Measurements from ENCODE around the gene GFOD1. TPM values are rescaled to one million over a fixed set of nuclear protein-coding genes. Genes with fewer than 3 reads are reported as not detected.

The GFOD1 gene
- polyA plus RNA-seq, 1 donor from 2014 or later: 7.0 TPM

- Histone ChIP-seq H4K20me1 (ENCODE audit: insufficient read depth) (no peaks in the 10 kb centered on the region), H3K4me3 (ENCODE audit: low read length) (no peak overlapping the region), H3K36me3 (ENCODE audit: insufficient read depth, low read length) (no peaks in the 10 kb centered on the region), H3K4me2 (ENCODE audit: low read length) (no peak overlapping the region), H3K9ac (ENCODE audit: low read length) (no peak overlapping the region), H3K9me2 (ENCODE audit: insufficient read depth, low read length) (no peaks in the 10 kb centered on the region), H3K9me3 (ENCODE audit: low read length) (no peaks in the 10 kb centered on the region), H3K79me2 (replicated peaks; ENCODE audit: insufficient read depth, low read length) (no peaks in the 10 kb centered on the region), H2AFZ (ENCODE audit: low read depth, low read length) (no peak overlapping the region), H3K27me3 (ENCODE audit: insufficient read depth, low read depth, low read length) (no peaks in the 10 kb centered on the region), H3K27ac (ENCODE audit: low read length) (no peak overlapping the region), H3F3A (ENCODE audit: insufficient read depth, low read length, poor library complexity, severe bottlenecking) (no peaks in the 10 kb centered on the region)
- TF ChIP-seq EZH2 (IDR thresholded peaks at IDR 0.05; ENCODE audit: borderline replicate concordance, insufficient read depth, low read length, poor library complexity, severe bottlenecking) (no peak), POLR2AphosphoS5 (IDR thresholded peaks at IDR 0.05) (no peak)
Observed at GRCh38 chr6:13524801-13525508, 37.6 kb upstream of the GFOD1 start.

DNA sequence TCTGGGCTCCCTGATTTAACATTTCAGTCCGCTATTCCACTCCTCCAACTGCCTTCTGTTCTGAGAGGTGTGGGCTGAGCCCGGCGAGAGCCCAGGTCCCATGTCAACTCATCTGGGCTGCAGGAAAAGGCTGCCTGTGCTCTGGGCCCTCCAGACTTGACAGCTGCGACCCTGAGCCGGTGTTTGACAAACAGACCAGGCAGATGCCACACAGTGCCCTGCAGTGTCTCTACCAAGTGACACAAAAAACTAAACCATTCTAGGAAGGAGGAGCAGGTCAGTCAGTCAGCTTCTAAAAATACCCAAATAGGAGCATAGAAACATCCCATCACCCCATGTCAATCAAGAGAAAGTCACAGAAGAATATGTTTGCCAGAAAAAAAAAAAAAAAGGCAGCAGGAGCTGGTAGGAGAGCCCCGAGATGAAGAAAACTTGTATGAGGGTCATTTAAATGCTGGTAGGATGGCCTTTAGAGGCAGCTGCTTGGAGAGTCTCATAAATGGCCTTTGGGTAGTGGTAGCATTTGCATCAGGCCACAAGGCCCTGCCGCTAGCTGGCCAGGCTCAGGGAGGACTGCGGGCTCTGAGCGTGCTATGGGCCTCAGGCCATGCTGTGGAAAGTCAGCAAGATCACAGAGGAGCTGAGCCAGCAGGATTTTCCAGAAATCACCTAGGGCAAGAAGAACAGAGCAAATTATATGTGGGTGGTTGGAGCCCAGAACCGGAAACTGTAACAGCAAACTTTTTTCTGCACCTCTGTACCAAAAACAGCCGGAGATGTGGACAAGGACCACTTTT is 36.6 kb upstream of the GFOD1 start:
- no peak overlapping the region for H3K9ac ChIP-seq (ENCODE audit: low read length)
- no peaks in the 10 kb centered on the region for H4K20me1 ChIP-seq (ENCODE audit: insufficient read depth)
- H3K27me3 ChIP-seq (ENCODE audit: insufficient read depth, low read depth, low read length): no peaks in the 10 kb centered on the region
- no peak overlapping the region for H3K4me3 ChIP-seq (ENCODE audit: low read length)
- no peaks in the 10 kb centered on the region for H3F3A ChIP-seq (ENCODE audit: insufficient read depth, low read length, poor library complexity, severe bottlenecking)
- H2AFZ ChIP-seq (ENCODE audit: low read depth, low read length): no peak overlapping the region
- H3K9me2 ChIP-seq (ENCODE audit: insufficient read depth, low read length): no peaks in the 10 kb centered on the region
- no peak overlapping the region for H3K27ac ChIP-seq (ENCODE audit: low read length)
- no peaks in the 10 kb centered on the region for H3K79me2 ChIP-seq (replicated peaks; ENCODE audit: insufficient read depth, low read length)
- no peaks in the 10 kb centered on the region for H3K9me3 ChIP-seq (ENCODE audit: low read length)
- no peak overlapping the region for H3K4me2 ChIP-seq (ENCODE audit: low read length)
- H3K36me3 ChIP-seq (ENCODE audit: insufficient read depth, low read length): no peaks in the 10 kb centered on the region
- no peak for TF ChIP-seq EZH2 (IDR thresholded peaks at IDR 0.05; ENCODE audit: borderline replicate concordance, insufficient read depth, low read length, poor library complexity, severe bottlenecking)
- TF ChIP-seq, protein P1, sequence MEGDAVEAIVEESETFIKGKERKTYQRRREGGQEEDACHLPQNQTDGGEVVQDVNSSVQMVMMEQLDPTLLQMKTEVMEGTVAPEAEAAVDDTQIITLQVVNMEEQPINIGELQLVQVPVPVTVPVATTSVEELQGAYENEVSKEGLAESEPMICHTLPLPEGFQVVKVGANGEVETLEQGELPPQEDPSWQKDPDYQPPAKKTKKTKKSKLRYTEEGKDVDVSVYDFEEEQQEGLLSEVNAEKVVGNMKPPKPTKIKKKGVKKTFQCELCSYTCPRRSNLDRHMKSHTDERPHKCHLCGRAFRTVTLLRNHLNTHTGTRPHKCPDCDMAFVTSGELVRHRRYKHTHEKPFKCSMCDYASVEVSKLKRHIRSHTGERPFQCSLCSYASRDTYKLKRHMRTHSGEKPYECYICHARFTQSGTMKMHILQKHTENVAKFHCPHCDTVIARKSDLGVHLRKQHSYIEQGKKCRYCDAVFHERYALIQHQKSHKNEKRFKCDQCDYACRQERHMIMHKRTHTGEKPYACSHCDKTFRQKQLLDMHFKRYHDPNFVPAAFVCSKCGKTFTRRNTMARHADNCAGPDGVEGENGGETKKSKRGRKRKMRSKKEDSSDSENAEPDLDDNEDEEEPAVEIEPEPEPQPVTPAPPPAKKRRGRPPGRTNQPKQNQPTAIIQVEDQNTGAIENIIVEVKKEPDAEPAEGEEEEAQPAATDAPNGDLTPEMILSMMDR (IDR thresholded peaks at IDR 0.05; ENCODE audit: poor library complexity, severe bottlenecking): no peak

DNA sequence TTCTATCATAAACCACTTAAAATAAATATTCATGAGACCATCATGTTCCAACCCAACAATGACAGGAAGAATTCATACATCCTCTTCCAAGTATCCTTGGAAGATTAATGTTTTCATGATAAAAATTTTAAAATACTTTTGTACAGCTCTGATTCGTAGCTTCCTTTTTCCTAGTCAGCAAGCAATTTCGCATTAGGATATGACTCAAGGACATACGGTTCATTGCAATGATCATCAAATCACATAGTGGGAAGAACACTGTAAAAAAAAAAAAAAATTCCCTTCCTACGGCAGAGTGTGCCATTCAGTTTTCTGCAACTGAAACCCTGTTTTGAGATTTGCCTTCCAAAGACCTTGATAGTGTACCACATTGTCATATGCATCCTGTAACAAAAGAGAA is 35.3 kb upstream of the GFOD1 start:
- H3K27ac ChIP-seq (ENCODE audit: low read length): no peak overlapping the region
- no peaks in the 10 kb centered on the region for H3K9me3 ChIP-seq (ENCODE audit: low read length)
- H3K4me3 ChIP-seq (ENCODE audit: low read length): no peak overlapping the region
- no peaks in the 10 kb centered on the region for H4K20me1 ChIP-seq (ENCODE audit: insufficient read depth)
- H3K36me3 ChIP-seq (ENCODE audit: insufficient read depth, low read length): no peaks in the 10 kb centered on the region
- H2AFZ ChIP-seq (ENCODE audit: low read depth, low read length): no peak overlapping the region
- H3K4me2 ChIP-seq (ENCODE audit: low read length): no peak overlapping the region
- H3K27me3 ChIP-seq (ENCODE audit: insufficient read depth, low read depth, low read length): no peaks in the 10 kb centered on the region
- H3K9me2 ChIP-seq (ENCODE audit: insufficient read depth, low read length): no peaks in the 10 kb centered on the region
- H3K79me2 ChIP-seq (replicated peaks; ENCODE audit: insufficient read depth, low read length): no peaks in the 10 kb centered on the region
- no peak overlapping the region for H3K9ac ChIP-seq (ENCODE audit: low read length)
- H3F3A ChIP-seq (ENCODE audit: insufficient read depth, low read length, poor library complexity, severe bottlenecking): no peaks in the 10 kb centered on the region
- no peak for TF ChIP-seq POLR2AphosphoS5 (IDR thresholded peaks at IDR 0.05)
- TF ChIP-seq RAD21 (conservative IDR thresholded peaks at IDR 0.05): no peak
- TF ChIP-seq, protein P2, sequence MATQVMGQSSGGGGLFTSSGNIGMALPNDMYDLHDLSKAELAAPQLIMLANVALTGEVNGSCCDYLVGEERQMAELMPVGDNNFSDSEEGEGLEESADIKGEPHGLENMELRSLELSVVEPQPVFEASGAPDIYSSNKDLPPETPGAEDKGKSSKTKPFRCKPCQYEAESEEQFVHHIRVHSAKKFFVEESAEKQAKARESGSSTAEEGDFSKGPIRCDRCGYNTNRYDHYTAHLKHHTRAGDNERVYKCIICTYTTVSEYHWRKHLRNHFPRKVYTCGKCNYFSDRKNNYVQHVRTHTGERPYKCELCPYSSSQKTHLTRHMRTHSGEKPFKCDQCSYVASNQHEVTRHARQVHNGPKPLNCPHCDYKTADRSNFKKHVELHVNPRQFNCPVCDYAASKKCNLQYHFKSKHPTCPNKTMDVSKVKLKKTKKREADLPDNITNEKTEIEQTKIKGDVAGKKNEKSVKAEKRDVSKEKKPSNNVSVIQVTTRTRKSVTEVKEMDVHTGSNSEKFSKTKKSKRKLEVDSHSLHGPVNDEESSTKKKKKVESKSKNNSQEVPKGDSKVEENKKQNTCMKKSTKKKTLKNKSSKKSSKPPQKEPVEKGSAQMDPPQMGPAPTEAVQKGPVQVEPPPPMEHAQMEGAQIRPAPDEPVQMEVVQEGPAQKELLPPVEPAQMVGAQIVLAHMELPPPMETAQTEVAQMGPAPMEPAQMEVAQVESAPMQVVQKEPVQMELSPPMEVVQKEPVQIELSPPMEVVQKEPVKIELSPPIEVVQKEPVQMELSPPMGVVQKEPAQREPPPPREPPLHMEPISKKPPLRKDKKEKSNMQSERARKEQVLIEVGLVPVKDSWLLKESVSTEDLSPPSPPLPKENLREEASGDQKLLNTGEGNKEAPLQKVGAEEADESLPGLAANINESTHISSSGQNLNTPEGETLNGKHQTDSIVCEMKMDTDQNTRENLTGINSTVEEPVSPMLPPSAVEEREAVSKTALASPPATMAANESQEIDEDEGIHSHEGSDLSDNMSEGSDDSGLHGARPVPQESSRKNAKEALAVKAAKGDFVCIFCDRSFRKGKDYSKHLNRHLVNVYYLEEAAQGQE (IDR thresholded peaks at IDR 0.05; ENCODE audit: borderline replicate concordance): no peak
- no peak for TF ChIP-seq EP300 (conservative IDR thresholded peaks at IDR 0.05; ENCODE audit: poor library complexity, severe bottlenecking)
- TF ChIP-seq EZH2 (IDR thresholded peaks at IDR 0.05; ENCODE audit: borderline replicate concordance, insufficient read depth, low read length, poor library complexity, severe bottlenecking): no peak
- TF ChIP-seq MXI1 (conservative IDR thresholded peaks at IDR 0.05; ENCODE audit: poor library complexity, severe bottlenecking): no peak
- no peak for TF ChIP-seq TAF1 (IDR thresholded peaks at IDR 0.05; ENCODE audit: low read depth)
- TF ChIP-seq SMC3 (conservative IDR thresholded peaks at IDR 0.05; ENCODE audit: poor library complexity): no peak
- TF ChIP-seq, protein P1 (IDR thresholded peaks at IDR 0.05; ENCODE audit: poor library complexity, severe bottlenecking): no peak
